ENCODE measurements around the gene FAM24A.
"Not testable (repeated sequence)": the region's sequence is repeated elsewhere in the genome, so short reads cannot be mapped to it uniquely, and the experiment has no call there.

FAM24A gene

GRCh38 chr10:122910310-122910709 lies at the start of gene FAM24A:
Gene FAM24A, plus strand, starts transcription at chr10:122910610. Its CDS starts 1,025 bp downstream, at chr10:122911635.
- DNase-seq (ENCODE audit: low read depth), result no peak

GRCh38 chr10:122861711-122862161 lies 48.7 kb upstream of the FAM24A start:
- peak; percentile 63 for DNase-seq (ENCODE audit: low read depth)

- no peak for DNase-seq (ENCODE audit: low read depth)
Observed at GRCh38 chr10:122863216-122864193, 46.9 kb upstream of the FAM24A start.

- DNase-seq (ENCODE audit: low read depth), result no peak
Observed at GRCh38 chr10:122864194-122864592, 46.2 kb upstream of the FAM24A start.

- no peak for DNase-seq (ENCODE audit: low read depth)
Observed at GRCh38 chr10:122864901-122865300, 45.5 kb upstream of the FAM24A start.

GRCh38 chr10:122866757-122867482 lies 43.5 kb upstream of the FAM24A start:
- not testable (repeated sequence) for DNase-seq (ENCODE audit: low read depth)

- not testable (repeated sequence) for DNase-seq (ENCODE audit: low read depth)
Observed at GRCh38 chr10:122868768-122869167, 41.6 kb upstream of the FAM24A start.

GRCh38 chr10:122871947-122872346 lies 38.5 kb upstream of the FAM24A start:
- not testable (repeated sequence) for DNase-seq (ENCODE audit: low read depth)

GRCh38 chr10:122875843-122876466 lies 34.5 kb upstream of the FAM24A start:
- DNase-seq (ENCODE audit: low read depth), result no peak

GRCh38 chr10:122876467-122876855 lies 33.9 kb upstream of the FAM24A start:
- no peak for DNase-seq (ENCODE audit: low read depth)

- DNase-seq (ENCODE audit: low read depth), result no peak
Observed at GRCh38 chr10:122877264-122877663, 33.1 kb upstream of the FAM24A start.

- no peak for DNase-seq (ENCODE audit: low read depth)
Observed at GRCh38 chr10:122878799-122879338, 31.5 kb upstream of the FAM24A start.

GRCh38 chr10:122879339-122880273 lies 30.8 kb upstream of the FAM24A start, which contains the start of gene FAM24B:
Gene FAM24B, minus strand, starts transcription at chr10:122879581. Its CDS starts 29,066 bp downstream, at chr10:122850515.
- DNase-seq (ENCODE audit: low read depth), result peak; percentile 95

GRCh38 chr10:122882766-122883165 lies 27.6 kb upstream of the FAM24A start:
- DNase-seq (ENCODE audit: low read depth), result no peak

- DNase-seq (ENCODE audit: low read depth), result no peak
Observed at GRCh38 chr10:122884166-122884565, 26.2 kb upstream of the FAM24A start.

GRCh38 chr10:122894261-122894944 lies 16.0 kb upstream of the FAM24A start:
- DNase-seq (ENCODE audit: low read depth), result no peak

GRCh38 chr10:122903861-122904260 lies 6.5 kb upstream of the FAM24A start:
- not testable (repeated sequence) for DNase-seq (ENCODE audit: low read depth)

GRCh38 chr10:122911889-122912484 lies 1.6 kb downstream of the FAM24A start:
- DNase-seq (ENCODE audit: low read depth), result no peak

GRCh38 chr10:122915700-122916099 lies 5.3 kb downstream of the FAM24A start:
- no peak for DNase-seq (ENCODE audit: low read depth)

GRCh38 chr10:122930140-122930539 lies 19.7 kb downstream of the FAM24A start:
- DNase-seq (ENCODE audit: low read depth), result no peak
